Putamen (tissue), 1 donor: Measurements from ENCODE around the gene ZBTB5.
"Not testable (repeated sequence)": the region's sequence is repeated elsewhere in the genome, so short reads cannot be mapped to it uniquely, and the experiment has no call there.

ENCODE experiments used
- DNase-seq: peaks from one replicate; pipeline ENCODE4 v3.0.0-alpha.2; 2016; ENCODE audit warnings: low spot score

ZBTB5 gene

DNA sequence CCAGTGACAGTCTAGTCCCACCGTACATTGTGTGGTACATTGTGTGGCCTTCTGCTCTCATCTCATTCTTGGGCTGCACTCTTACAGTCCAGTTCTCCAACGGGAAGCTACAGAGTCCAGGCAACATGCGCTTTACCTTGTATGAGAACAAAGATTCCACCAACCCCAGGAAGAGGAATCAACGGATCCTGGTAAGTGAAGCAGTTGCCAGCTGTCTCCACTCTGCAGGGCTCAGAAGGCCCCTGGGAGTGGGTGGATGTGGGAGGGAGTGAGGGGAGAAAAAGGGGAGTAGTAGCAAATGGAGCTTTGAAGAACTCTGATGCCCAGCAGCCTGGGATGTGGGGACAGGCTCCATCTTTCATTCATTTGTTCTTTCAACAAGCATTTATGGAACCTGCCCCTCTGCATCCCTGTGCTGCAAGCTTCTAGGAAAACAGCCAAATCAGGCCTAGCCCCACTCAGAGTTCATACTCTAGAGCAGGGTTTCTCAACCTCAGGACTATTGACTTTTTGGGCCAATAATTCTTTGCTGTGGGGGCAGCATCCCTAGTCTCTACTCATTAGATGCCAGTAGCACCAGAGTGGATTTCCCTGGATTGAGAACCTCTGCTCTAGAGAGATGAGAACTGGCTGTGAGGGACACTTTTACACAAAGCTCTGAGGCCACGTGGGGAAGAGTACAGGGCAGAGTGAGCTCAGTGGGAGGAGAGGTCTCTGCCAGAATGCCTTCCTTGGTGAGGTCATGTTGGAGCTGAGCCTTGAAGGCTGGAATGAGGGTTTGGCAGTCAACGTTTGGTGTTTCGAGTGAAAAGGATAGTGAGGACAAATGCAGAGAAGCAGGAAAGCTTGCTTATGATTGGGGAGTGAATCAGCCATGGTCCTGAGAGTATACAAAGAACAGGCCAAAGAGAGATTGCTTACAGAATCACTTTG, 21.6 kb upstream of the ZBTB5 start:
- DNase-seq: no peak

- no peak for DNase-seq
These were observed 21.0 kb upstream of the ZBTB5 start for GRCh38 chr9:37486256-37486615.

DNA sequence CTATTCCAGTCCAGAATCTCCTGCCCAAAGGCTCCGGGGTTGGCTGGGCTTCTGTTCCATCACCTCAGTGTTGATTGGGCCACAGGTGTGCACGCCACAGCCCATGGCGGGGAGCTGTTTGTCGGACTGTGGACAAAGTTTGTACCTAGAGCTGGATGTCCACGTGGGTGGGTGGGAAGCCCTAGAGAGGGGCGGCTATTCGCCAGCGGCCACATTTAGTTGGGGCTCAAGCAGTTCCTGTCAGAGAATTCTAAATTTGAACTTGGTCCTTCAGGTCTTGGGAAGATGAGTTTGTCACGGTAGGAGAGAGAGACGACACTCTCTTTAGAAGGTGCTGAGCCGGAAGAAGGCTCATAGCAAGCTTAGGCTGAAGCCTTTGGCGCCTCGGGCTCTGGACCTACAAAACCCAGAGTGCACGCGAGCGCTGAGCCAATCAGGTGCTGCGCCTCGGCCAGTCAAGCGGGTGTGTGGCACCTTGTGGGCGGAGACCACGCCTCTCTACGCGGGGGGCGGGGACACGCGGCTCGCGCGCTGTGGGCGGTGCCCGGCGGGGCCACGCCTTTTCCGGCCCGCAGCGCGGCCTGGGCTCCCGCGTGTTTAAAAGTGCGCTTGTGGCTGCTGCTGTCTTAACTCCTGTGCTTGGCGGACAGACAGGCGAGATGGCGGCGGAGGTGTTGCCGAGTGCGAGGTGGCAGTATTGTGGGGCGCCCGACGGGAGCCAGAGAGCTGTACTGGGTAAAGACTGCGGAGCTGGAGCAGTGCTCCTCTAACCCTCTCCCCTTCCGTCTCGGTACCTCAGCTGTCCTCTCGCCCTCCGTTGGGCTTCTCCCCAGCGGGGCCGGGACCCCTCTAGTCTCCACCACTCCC, 20.4 kb upstream of the ZBTB5 start, which contains the start of gene POLR1E:
TSS of gene POLR1E (plus strand) at position 560 of the 867 bp plus-strand sequence. CDS start at position 660, 100 bp downstream.
- peak; percentile 89 for DNase-seq

GRCh38 chr9:37480759-37481158, 15.5 kb upstream of the ZBTB5 start:
- DNase-seq: no peak

DNA sequence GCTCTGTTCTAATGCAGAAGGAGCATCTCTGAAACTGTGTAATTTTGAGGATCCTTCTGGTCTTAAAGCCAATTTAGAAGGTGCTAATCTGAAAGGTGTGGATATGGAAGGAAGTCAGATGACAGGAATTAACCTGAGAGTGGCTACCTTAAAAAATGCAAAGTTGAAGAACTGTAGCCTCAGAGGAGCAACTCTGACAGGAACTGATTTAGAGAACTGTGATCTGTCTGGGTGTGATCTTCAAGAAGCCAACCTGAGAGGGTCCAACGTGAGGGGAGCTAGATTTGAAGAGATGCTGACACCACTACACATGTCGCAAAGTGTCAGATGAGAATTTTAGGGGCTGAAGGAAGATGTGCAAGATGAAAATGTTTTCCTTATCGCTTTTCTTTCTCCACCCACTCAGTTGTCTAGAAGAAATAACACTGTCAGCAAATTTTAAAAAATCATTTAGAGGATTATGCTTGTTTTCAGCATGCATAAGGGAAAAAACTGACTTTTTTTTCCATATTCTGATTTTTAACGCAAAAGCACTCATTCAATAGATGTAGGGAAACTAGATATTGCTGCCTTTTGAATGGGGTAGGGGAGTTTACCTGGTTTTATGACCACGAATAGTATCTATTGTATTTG, 12.9 kb upstream of the ZBTB5 start:
- not testable (repeated sequence) for DNase-seq

GRCh38 chr9:37477443-37477842, 12.2 kb upstream of the ZBTB5 start:
- not testable (repeated sequence) for DNase-seq

DNA sequence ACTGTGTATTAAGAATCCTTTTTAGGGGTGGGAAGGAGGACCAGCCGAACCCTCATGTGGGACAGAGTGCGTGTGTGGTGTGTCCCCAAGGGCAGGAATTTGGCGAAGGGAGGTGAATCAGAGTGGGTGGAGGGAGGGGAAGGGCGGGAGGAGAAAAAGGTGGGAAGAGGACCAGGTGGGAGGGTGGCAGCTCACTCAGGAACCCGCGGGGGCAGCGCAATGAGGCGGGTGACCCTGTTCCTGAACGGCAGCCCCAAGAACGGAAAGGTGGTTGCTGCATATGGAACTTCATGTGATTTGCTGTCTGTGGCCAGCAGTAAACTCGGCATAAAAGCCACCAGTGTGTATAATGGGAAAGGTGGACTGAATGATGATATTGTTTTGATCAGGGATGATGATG, 11.7 kb upstream of the ZBTB5 start:
- DNase-seq: no peak

GRCh38 chr9:37474438-37474837, 9.2 kb upstream of the ZBTB5 start:
- DNase-seq: no peak

- DNase-seq: not testable (repeated sequence)
These were observed 8.7 kb upstream of the ZBTB5 start for GRCh38 chr9:37473982-37474381.

DNA sequence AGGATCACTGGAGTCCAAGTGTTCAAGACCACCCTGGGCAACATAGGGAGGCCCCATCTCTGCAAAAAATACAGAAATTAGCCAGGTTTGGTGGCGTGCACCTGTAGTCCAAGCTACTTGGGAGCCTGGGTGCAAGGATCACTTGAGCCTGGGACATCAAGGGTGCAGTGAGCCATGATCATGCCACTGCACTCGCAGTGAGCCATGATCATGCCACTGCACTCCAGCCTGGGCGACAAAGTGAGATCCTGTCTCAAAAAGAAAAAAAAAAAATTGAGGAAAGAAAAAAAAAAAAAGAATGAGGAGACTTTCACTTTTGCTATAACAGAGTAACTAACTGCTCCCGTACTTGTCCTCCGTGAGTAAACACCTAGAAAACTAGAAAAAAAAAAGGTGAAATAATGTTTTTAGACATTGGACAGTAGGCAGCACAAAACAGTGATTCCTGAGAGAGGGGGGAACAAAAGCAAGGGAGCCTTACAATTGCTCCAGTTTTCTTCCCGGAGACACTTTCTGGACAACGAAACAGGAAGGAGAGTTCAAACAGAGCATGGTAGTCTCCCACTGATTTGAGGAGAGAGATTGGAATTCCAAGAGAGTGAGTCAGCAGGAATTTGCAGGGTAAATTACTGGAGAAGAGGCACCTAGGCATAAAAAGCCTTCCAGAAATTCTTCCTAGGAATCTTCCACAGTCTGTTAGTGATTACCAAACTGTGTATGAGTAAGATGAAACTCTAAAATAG, 6.9 kb upstream of the ZBTB5 start:
- DNase-seq: peak; percentile 69

DNA sequence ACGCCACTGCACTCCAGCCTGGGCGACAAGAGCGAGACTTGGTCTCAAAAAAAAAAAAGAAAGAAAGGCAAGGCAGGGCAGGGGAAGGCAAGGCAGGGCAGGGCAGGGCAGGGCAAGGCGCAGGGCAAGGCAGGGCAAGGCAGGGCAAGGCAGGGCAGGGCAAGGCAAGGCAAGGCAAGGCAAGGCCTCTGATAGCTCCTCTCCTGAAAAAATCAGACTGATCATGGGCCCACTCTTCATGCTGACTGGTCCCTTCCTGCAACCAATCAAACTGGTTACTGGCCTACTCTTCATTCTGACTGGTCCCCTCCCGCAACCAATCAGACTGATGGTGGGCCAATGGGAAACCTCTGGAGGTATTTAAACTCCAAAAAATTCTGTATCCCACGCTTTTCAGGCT, 3.4 kb upstream of the ZBTB5 start:
- DNase-seq: no peak

GRCh38 chr9:37467530-37467929, 2.3 kb upstream of the ZBTB5 start:
- DNase-seq: not testable (repeated sequence)

GRCh38 chr9:37466037-37466709, 923 bp upstream of the ZBTB5 start:
- peak; percentile 58 for DNase-seq

- DNase-seq: peak; percentile 68
These were observed 613 bp downstream of the ZBTB5 start for GRCh38 chr9:37464426-37465248.

DNA sequence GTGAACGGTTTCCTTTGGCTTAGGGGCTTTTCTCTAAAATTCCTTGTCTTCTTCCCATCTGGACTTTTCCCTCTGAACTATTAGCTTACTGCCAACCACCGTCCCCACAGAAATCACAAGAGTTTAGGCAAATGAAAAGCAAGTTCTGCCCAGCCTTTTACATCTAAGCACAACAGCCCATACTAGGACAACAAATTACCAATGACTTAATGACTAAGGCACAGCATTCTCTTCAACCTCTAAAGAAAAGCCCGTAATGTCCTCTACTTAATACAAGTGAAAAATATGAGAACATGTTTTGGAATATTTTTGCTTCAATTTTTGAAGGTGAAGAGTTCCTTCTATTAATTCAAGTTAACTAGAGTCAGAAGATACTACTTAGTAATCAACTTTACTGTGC, 1.2 kb downstream of the ZBTB5 start:
- DNase-seq: no peak

- no peak for DNase-seq
These were observed 8.4 kb downstream of the ZBTB5 start for GRCh38 chr9:37456817-37457216.

- DNase-seq: no peak
These were observed 9.2 kb downstream of the ZBTB5 start for GRCh38 chr9:37455884-37456647.

DNA sequence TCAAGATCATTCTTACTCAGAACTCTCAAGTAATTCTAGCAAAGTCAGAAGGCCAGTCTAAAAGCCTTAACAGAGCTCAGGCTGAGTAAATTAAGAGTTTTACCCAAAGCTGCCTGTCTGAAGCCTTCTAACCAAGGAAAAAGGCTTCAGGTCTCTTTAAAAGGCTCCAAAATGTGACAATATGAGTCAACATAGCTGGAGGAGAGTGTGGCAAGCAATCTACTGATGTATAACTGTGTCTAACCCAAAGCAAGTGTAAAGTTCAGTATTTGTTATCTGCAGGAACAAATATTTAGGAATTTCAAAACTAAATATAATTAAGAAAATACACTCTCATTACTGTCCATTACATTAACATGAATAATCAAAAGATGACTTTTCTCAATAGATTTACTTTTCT, 11.0 kb downstream of the ZBTB5 start:
- no peak for DNase-seq

DNA sequence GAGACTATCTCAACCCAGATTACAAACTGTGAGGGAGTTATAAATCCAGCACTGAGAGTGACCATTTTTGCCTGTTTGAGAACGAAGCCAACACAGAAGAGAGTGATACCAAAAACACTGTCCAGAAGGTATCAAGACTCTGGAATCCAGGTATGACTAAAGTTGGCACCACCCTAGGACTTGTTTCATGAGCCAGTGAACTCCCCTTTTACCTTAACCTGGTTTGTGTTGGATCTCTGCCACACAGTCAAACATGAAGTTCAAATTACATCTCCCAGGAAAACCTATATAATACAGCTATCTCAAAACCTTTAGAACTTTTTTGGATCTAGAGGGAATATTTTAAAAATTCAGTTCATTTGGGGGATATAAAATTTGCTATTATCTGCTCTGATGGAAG, 11.4 kb downstream of the ZBTB5 start:
- DNase-seq: no peak
